ENCODE data around the gene CCL18. TPM values are rescaled to one million over a fixed set of nuclear protein-coding genes. Genes with fewer than 3 reads are reported as not detected.

The CCL18 gene
- total RNA-seq, 6 experiments from 2014 or later: not detected

GRCh38 chr17:36024106-36024869, 39.8 kb upstream of the CCL18 start:
- Mint-ChIP-seq H3K4me1 (ENCODE audit: low read depth) (no peaks in the 10 kb centered on the region), H3K4me3 (no peak overlapping the region), H3K9me3 (peaks cover under 1% of the 10 kb centered on the region), H3K27ac (no peak overlapping the region), H3K36me3 (ENCODE audit: low read depth) (no peaks in the 10 kb centered on the region), H3K27me3 (ENCODE audit: insufficient read depth) (no peaks in the 10 kb centered on the region)
- TF ChIP-seq CTCF (IDR thresholded peaks at IDR 0.05): no peak
- DNase-seq: no peak

GRCh38 chr17:36027761-36028160, 36.3 kb upstream of the CCL18 start:
- Mint-ChIP-seq H3K36me3 (ENCODE audit: low read depth) (no peaks in the 10 kb centered on the region), H3K4me3 (no peak overlapping the region), H3K4me1 (ENCODE audit: low read depth) (no peaks in the 10 kb centered on the region), H3K9me3 (peaks cover 6% of the 10 kb centered on the region), H3K27ac (no peak overlapping the region), H3K27me3 (ENCODE audit: insufficient read depth) (no peaks in the 10 kb centered on the region)
- DNase-seq: no peak
- TF ChIP-seq CTCF (IDR thresholded peaks at IDR 0.05): no peak

GRCh38 chr17:36030956-36031355, 33.1 kb upstream of the CCL18 start:
- Mint-ChIP-seq H3K36me3 (ENCODE audit: low read depth) (no peaks in the 10 kb centered on the region), H3K4me3 (no peak overlapping the region), H3K9me3 (peaks cover 6% of the 10 kb centered on the region)

GRCh38 chr17:36034127-36034526, 29.9 kb upstream of the CCL18 start:
- no peak for DNase-seq
- Mint-ChIP-seq H3K27ac (no peak overlapping the region), H3K36me3 (ENCODE audit: low read depth) (no peaks in the 10 kb centered on the region), H3K4me1 (ENCODE audit: low read depth) (no peaks in the 10 kb centered on the region), H3K9me3 (peaks cover 6% of the 10 kb centered on the region), H3K27me3 (ENCODE audit: insufficient read depth) (no peaks in the 10 kb centered on the region; the same call in 1 of the 2 replicates), H3K4me3 (no peak overlapping the region)
- TF ChIP-seq CTCF (IDR thresholded peaks at IDR 0.05): no peak

More at GRCh38 chr17:36030956-36031355, 33.1 kb upstream of the CCL18 start:
- Mint-ChIP-seq H3K27ac (no peak overlapping the region), H3K27me3 (ENCODE audit: insufficient read depth) (no peaks in the 10 kb centered on the region; the same call in 1 of the 2 replicates), H3K4me1 (ENCODE audit: low read depth) (no peaks in the 10 kb centered on the region)
- no peak for TF ChIP-seq CTCF (IDR thresholded peaks at IDR 0.05)
- no peak for DNase-seq

- no peak for DNase-seq
- H3K4me3 Mint-ChIP-seq: no peak overlapping the region
- peaks cover 11% of the 10 kb centered on the region for H3K9me3 Mint-ChIP-seq
- TF ChIP-seq CTCF (IDR thresholded peaks at IDR 0.05): no peak
- no peaks in the 10 kb centered on the region for H3K4me1 Mint-ChIP-seq (ENCODE audit: low read depth)
- no peaks in the 10 kb centered on the region for H3K36me3 Mint-ChIP-seq (ENCODE audit: low read depth)
- H3K27me3 Mint-ChIP-seq (ENCODE audit: insufficient read depth): no peaks in the 10 kb centered on the region; the same call in 1 of the 2 replicates
- H3K27ac Mint-ChIP-seq: no peak overlapping the region
These were observed 27.8 kb upstream of the CCL18 start for GRCh38 chr17:36036235-36036634.

All from HFFc6 (cell line).